MM.1S (cell line): ENCODE results near the gene WDR75.

ENCODE experiments used
- CTCF ChIP-seq: fragments of 300-600 bp; sonication (generic); IDR thresholded peaks from 2 replicates; pipeline ENCODE4 v1.5.1; 2016; ENCODE audit warnings: antibody characterized with exemption, low read length, mixed read lengths
- EZH2 ChIP-seq: fragments of 300-600 bp; sonication (generic); optimal IDR thresholded peaks from 2 replicates; pipeline ENCODE3; 2017; ENCODE audit warnings: low read depth, mild to moderate bottlenecking, antibody characterized with exemption, low read length, mixed read lengths
- EZH2phosphoT487 ChIP-seq: fragments of 300-600 bp; sonication (generic); IDR thresholded peaks from 2 replicates; pipeline ENCODE4 v1.6.1; 2018; ENCODE audit warnings: antibody characterized with exemption, low read length

GRCh38 chr2:189501487-189501886 is 60.2 kb downstream of the WDR75 start:
- no peak for TF ChIP-seq CTCF
- TF ChIP-seq EZH2: no peak
- TF ChIP-seq EZH2phosphoT487: no peak
